Measurements from ENCODE around the gene GCK.
"Not testable (repeated sequence)": the region's sequence is repeated elsewhere in the genome, so short reads cannot be mapped to it uniquely, and the experiment has no call there.

GCK gene

GRCh38 chr7:44139311-44140010 is 49.8 kb downstream of the GCK start:
- DNase-seq, result no peak

DNA sequence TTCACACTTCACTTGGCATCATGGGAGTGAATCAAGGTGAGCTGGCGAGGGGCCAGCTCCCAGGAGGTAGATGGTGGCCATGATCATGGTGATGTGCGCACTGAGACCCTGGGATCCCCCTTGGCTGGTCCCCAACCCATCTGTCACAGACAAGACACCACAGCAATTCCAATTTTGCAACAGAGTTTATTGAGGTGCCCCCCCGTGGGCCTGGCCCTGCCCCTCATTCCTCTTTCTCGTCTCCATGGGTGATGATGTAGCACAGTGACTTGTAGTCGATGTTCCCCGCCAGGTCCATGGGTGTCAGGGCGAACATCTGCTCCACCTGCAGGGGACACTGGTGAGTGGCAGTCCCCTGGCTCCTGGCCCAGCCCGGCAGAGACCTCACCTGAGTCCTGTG is 50.5 kb downstream of the GCK start:
- no peak for DNase-seq

- no peak for DNase-seq
These were observed 52.5 kb downstream of the GCK start for GRCh38 chr7:44136731-44137130.

- DNase-seq, result no peak
These were observed 54.2 kb downstream of the GCK start for GRCh38 chr7:44134943-44135628.

- no peak for DNase-seq
These were observed 55.9 kb downstream of the GCK start for GRCh38 chr7:44133295-44133694.

- no peak for DNase-seq
These were observed 57.2 kb downstream of the GCK start for GRCh38 chr7:44132039-44132438.

- peak; percentile 41 for DNase-seq
These were observed 57.8 kb downstream of the GCK start for GRCh38 chr7:44131173-44132029.

- no peak for DNase-seq
These were observed 60.3 kb downstream of the GCK start for GRCh38 chr7:44128721-44129582.

DNA sequence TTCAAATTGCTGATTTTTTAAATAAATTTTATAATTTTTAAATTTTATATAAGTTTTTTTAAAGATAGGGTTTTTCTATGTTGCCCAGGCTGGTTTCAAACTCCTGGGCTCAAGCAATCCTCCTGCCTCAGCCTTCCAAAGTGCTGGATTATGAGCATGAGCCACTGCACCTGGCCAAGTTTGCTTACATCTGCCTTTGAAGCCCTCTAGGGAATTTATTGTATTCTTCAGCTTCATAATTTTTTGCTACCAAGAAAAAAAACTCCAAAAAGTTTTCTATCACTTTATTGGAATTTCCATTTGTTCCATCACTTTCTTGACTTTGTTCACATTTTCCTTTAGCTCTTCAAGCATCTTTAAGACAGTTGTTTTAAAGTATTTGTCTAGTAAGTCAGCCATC is 62.1 kb downstream of the GCK start:
- no peak for DNase-seq

DNA sequence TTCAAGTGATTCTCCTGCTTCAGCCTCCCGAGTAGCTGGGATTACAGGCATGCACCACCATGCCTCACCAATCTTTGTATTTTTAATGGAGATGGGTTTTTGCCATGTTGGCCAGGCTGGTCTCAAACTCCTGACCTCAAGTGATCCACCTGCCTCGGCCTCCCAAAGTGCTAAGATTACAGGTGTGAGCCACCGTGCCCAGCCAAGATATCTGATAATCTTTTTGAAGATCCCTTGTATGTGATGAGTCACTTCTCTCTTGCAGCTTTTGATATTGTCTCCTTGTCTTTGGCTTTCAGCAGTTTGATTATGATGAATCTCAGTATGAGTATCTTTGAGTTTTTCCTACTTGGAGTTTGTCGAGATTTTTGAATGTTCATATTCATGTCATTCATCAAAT is 62.7 kb downstream of the GCK start:
- DNase-seq, result not testable (repeated sequence)

GRCh38 chr7:44124822-44125202 is 64.4 kb downstream of the GCK start:
- DNase-seq, result no peak

DNA sequence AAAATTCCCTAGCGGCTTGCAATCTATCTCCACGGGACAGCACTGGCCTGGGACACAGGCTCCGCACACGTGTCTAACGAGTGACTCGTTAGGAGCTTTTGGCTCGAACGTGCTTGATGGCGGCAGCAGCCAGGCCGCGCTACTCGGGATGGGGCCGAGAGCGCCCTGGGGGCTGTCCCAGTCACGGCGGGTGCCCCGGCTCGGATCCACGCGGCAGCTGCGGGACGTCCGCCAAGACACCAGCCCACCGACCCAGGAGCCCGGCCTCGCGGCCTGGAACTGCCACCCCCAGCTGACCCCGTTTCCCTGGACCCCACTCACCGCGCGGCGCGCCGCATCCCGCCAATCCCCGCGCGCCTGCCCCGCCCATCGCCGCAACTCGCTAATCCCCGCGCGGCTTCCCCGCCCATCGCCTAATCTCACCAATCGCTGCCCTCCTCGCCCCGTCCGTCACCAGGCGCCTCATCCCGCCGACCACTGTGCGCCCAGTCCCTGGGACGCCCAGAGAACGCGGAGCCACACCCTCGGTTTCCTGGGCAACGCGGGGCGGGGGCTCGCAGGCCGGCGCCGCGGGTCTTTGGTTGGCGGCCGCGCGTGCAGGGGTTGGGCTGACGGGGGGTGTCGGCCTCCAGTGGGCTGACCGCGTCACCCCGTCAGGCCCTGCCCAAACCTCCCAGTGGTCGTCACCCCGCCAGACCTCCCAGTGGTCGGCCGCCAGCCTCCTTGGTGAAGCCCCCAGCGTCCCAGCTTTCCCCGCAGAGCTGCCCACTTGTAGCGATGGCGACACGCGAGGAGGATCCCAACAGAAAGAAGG is 65.8 kb downstream of the GCK start, which contains the start of gene POLD2:
Gene POLD2, minus strand, starts transcription at position 359 of the 814 bp plus-strand sequence. CDS start 1,495 bp downstream, outside the sequence.
- DNase-seq, result peak; percentile 65

- DNase-seq, result no peak
These were observed 66.7 kb downstream of the GCK start for GRCh38 chr7:44122529-44122928.

DNA sequence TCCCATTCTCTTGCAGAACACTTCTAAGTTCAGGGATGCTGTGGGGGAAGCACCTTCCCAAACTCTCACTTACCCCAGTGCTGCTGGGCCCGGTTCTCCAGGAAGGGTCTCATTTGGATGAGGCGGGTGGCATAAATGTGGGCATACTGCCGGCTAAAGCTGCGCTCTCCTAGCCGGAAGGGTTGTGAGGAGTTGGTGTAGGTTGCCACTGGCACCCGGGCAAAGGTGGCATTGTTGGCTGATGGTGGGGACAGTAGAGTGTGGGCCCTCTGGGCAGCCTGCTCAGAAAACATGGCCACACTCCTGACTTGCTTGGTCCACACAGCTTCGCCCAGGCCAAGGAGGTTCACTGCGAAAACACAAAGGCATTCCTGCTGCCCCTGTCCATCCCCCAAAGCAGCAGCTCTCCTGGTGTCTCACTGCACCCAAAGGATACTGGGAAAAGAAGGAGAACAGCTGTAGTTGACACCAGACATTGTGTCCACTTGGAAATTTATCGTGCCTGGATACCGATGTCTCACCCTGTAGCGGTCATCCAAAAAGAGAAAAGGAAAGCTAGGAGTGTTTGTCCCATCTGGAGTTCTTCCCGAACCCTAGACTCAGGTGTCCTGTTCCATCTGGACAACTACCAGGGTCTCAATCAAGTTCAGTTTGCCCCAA is 67.3 kb downstream of the GCK start:
- no peak for DNase-seq

DNA sequence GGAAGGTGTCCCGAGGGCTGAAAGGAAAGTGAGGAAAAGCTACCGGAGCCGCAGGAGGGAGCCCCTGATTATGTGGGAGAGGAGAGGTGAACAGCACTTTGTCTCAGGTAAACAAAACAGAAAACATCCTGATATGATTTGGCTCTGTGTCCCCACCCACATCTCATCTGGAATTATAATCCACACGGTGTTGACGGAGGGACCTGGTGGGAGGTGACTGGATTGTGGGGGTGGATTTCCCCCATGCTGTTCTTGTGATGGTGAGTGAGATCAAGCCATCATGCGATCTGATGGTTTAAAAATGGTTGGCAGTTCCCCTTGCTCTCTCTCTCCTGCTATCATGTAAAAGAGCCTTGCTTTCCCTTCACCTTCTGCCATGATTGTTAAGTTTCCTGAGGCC is 68.8 kb downstream of the GCK start:
- DNase-seq, result no peak

DNA sequence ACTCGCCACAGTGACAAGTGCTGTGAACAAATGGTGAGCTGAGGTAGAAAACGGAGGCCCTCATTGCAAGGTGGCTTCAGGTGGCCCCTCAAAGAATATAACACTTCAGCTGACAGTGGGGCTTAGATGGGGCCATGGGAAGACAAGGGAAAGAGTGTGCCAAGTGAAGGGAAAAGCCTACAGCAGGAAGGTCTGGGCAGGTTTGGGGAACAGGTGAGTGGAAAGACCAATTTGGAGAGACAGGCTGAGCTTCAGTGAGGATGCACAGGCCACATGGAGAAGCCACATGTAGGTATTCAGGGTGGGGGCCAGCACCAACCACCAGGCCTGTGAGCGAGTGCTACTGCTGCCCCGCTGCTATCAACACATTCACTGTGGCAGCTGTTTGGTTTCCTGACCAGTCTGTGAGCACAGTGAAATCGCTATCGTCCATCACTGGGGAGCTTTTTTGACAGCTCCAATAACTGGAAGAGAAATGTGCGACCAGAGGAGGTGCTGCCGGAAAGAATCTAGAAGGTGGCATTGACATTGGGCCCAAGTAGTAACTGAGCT is 69.3 kb downstream of the GCK start:
- DNase-seq, result no peak

DNA sequence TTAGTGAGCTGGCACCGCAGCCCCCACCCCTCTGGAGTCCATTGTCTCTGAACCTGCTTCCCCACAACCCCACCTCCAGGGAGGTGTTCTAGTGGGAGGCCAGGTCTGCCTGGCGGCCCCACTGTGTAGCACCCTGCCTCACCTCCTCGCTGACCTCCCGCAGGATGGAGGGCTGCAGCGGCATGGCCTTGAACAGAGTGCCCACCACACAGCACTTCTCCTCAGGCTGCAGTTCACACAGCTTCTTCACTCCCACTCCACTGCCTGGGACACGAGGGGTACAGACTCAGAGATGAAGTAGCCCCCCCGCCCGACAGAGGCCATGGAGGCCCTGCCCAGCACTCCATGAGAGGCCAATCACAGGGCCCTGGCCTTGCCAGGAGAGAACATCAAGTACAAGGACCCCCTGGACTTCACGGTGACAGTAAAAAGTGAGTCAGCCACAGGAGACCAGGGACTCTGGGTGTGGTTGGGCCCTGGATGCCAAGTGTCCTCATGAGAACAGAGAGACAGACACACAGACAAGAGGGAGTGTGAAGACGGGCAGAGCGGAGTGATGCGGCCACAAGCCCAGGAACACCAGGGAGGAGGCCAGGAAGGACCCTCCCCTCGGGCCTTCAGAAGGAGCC is 71.3 kb downstream of the GCK start:
- no peak for DNase-seq

DNA sequence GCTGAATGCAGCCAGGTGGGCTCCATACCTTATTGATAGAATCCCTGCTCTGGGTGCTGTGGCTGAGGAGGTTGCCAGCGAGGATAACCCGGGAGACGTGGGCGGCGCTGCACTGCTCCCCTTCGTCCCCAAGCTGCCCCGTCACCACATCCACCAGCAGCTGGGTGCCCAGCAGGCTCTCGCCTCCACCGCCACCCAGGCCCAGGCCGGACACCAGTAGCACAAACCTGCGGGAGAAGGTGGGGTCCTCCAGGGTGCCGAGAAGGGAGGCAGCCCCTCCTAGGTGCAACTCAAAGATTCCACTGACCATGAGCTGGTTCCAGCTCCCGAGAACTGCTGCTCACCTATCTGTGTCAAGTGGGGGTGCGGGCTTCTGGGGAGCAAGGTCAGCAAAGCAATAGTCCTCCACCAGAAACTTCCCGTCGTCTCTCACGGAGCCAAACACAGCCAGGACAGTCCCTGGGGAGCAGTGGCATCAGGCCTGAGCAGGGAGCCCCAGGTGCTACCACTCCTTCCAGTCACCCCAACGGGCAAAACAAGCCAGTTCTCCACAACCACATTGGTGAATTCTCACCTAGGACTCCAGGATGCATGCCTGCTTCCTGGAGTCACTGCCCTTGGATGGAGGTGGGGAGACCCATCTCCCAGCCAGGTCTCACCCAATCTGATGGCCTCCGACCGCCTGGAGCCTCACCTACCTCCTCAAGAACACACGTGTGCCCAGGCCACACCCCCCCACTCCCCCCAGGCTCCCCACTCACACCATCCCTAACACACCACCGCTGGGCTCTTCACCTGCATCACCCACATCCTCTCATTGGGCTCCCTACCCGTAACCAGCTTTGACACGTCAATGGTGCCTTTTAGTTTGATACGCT is 72.2 kb downstream of the GCK start:
- no peak for DNase-seq

- no peak for DNase-seq
These were observed 73.0 kb downstream of the GCK start for GRCh38 chr7:44116087-44116788.
